HG03439 (cell line): Measurements from ENCODE around the gene TSSK2.

ENCODE experiments used
- ATAC-seq: cut with Tn5 transposase; IDR thresholded peaks from one replicate; pipeline ENCODE4 v1.9.1; 2021; ENCODE audit warnings: mild to moderate bottlenecking, moderate library complexity; ENCODE audit not compliant: unreplicated experiment

Gene TSSK2

DNA sequence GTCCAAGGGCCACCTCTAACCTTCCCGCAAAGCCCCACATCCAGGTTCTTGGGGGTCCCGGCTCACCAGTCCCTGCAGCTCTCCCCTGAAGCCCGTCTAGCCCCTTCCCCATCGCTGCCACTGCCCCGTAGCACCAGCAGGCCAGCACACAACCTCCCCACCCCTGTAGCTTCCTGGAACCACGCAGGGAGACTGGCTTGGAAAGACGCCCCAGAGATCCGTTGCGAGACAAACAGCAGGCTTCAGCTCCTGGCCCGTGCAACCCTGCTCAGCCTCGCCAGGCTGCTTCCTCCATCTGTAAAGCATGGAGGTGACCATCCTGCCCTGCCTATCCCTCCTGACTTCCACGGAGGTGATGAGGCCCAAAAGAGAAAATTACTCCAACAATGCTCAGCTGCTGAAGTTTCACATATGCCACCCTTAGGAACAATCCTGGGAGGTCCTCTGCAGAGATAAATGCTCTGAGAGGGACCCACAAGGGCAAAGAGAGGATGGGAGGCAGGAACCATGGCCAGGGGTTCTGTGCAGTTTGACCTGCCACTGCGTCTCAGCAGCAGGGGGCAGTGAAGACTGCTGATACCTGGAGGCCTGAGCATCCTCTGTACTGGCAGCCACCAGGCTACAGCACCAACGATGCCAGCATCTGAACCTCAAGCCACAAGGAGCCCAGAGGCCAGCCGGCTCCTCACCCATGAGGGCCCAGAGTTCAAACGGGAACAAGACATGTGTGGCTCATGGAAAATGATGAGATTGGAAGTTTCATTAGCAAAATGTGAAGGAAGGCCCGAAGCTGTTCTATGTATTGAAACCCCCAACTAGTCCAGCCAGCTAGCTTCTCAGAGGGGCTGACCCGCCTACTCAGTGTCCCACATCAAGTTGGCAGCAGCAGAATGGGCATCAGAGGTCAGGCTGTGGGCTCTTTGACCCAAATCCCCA is 25.0 kb upstream of the TSSK2 start:
- ATAC-seq: no peak

DNA sequence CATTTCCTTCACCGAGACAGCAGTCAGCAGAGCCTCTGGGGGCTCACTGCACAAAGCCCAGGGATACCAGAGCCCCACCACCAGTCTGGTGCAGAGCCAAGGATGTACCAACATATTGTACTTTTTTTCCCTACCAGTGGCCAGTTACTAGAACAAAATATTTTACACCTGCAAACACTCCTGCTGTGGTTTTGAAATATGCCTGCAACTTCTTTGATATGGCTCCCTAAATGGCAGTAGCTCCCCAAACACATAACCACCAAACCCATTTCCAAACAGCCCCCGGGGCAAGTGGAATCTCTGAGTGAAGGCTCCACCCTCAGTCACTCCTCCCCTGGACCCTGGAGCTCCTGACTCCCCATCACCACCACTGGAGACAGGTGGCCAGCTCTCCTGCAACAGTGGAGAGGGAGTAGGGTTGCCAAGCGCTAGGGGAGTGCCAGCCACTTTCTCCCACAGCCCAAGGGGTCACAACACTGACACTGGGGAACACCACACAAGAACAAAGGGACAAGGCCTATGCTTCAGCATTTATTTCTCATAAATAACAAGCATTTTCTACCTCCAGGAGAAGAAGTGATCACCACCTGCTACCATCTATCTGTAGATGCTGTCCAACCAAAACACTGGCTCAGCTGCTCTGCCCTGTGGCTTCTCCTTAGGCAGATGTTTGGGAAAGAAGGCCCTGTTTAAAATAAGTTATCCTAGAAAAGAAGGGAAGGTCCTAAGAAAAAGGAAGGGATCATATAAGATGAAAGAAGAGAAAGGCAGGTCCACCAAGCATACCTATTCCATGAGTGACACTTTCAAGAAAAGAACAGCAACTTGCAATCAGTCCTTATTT is 24.0 kb upstream of the TSSK2 start:
- no peak for ATAC-seq

- ATAC-seq: no peak
Observed at GRCh38 chr22:19107730-19108074, 23.4 kb upstream of the TSSK2 start.

DNA sequence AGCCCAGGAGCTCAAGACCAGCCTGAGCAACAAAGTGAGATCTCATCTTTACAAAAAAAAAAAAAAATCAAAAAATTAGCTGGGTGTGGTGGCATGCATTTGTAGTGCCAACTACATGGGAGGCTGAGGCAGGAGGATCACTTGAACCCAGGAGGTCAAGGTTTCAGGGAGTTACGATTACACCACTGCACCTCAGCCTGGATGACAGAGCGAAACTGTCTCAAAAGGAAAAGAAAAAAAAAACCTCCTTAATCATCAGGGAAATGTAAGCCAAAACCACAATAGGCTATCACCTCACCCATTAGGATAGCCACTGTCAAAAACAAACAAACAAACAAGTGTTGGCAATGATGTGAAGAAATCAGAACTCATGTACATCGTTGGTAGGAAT is 22.3 kb upstream of the TSSK2 start:
- no peak for ATAC-seq

DNA sequence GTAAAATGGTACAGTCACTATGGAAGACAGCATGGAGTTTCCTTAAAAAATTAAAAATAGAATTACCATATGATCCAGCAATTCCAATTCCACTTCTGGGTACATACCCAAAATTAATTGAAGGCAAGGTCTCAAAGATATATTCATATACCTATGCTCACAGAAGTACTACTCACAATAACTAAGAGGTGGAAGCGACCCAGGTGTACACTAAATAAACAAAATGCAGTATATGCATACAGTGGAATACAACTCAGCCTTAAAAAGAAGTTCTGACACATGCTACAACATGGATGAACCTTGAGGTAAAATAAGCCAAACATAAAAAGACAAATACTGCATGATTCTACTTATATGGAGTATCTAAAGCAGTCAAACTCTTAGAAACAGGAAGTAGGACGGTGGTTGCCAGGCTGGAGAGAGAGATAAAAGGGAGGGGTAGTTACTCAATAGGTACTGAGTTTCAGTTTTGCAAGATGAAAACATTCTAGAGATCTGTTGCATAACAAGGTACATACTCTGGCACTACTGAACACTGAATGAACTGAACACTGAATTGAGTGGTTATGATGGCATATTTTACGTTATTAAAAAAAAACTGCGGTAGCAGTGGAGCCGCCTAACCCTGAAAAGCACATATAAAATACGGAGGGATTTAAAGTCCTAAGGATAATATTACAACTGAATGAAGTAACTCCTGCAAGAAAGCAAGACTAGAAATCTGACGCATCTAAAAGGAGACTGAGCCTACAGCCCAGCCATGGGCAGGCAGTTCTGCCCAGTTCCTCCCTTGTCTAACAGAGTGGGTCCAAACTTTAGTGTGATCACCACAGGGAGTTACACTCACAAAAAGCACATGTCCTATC is 21.7 kb upstream of the TSSK2 start:
- ATAC-seq: peak; percentile 68

DNA sequence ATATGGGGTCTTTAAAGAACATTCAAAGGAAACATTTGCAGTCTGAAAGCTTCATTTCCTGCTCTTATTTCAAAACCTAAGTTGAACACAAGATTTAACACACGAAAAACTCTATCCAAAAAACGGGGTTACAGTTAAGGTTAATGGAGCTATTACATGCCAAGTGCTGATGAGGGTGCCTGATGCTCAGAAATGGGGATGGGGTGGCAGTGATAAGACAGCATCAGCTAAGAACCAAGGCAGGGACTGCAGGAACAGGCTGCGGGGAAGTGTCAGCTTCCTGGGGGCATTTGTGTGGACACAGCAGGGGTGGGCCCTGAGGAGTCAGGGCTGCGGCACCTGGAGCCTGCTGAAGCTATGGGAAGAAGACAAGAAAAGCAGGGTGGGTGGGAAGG is 21.0 kb upstream of the TSSK2 start:
- ATAC-seq: no peak

- ATAC-seq: no peak
Observed at GRCh38 chr22:19110646-19111045, 20.5 kb upstream of the TSSK2 start.

DNA sequence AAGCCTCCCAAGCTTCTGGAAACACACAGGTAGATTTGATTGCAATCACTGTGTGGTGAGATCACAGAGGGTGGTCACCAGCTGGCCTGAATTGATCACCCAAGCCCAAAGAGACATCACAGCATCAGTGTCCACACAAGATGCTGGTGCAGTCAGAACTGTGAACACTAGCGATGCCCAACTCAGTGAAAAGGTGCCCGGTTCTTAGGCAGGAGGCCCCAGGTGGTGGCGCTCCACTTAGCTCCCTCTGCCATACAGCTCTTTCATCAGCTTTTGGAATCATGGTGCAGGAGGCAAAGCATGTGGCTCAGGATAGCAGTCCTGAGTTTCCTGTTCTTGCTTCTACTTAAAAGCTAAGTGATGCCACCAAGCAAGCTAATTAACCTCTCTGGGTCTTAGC is 20.0 kb upstream of the TSSK2 start:
- ATAC-seq: no peak

DNA sequence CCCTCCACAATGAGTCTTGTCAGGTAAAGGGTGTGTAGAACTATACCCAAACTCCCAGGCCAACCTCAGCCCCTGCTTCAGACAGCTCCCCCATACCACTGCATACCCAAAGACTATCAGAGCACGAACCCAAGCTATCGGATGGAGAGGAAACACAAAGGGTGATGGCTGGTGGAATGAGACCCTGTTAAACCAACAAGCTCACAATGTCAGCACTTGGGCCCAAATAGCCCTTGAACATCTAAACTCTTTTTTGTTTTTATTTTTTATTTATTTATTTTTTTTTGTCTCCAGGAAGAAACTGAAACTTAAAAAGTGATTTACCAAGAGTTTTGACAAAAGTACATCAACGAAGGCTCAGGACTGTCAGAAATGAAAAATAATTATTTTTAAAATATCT is 19.5 kb upstream of the TSSK2 start:
- no peak for ATAC-seq

DNA sequence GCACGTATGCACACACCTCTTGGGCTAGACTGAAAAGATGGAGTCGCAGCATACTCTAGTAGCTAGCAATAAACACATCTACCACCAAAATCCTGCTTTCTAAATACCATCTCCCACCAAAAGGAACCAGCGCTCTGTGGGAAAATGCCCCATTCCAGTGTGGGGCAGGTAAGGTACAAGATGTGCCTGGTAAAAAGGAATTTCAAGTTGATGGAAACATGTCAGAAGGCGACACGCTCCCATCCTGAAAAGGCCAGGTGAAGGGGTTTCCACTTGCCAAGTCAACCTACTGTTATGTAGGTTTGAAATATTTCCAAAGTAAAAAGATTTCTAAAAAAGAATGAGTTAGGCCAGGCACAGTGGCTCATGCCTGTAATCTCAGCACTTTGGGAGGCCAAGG is 17.7 kb upstream of the TSSK2 start:
- no peak for ATAC-seq

- ATAC-seq: no peak
Observed at GRCh38 chr22:19114984-19115552, 16.0 kb upstream of the TSSK2 start.

DNA sequence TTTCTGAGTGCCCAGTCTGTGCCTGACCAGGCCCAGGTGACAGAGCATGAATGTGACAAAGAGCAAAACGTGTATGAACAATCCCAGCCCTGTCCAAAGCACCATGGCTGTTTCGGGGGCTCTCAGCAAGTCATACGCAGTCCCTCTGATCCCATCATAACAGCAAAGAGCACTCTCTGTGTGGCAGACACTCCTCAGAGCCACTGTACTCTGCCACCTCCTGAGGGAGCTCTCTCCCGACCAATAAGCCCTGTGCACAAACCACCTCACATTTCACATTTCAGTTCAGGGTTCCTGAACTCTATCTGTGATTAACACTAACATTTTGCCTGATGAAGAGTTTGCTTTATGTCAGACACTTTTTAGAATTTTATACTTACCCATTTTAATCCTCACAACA is 15.5 kb upstream of the TSSK2 start:
- no peak for ATAC-seq

- ATAC-seq: no peak
Observed at GRCh38 chr22:19117111-19117512, 14.0 kb upstream of the TSSK2 start.

GRCh38 chr22:19118329-19118880 is 12.7 kb upstream of the TSSK2 start:
- no peak for ATAC-seq

GRCh38 chr22:19119949-19120348 is 11.2 kb upstream of the TSSK2 start:
- no peak for ATAC-seq

DNA sequence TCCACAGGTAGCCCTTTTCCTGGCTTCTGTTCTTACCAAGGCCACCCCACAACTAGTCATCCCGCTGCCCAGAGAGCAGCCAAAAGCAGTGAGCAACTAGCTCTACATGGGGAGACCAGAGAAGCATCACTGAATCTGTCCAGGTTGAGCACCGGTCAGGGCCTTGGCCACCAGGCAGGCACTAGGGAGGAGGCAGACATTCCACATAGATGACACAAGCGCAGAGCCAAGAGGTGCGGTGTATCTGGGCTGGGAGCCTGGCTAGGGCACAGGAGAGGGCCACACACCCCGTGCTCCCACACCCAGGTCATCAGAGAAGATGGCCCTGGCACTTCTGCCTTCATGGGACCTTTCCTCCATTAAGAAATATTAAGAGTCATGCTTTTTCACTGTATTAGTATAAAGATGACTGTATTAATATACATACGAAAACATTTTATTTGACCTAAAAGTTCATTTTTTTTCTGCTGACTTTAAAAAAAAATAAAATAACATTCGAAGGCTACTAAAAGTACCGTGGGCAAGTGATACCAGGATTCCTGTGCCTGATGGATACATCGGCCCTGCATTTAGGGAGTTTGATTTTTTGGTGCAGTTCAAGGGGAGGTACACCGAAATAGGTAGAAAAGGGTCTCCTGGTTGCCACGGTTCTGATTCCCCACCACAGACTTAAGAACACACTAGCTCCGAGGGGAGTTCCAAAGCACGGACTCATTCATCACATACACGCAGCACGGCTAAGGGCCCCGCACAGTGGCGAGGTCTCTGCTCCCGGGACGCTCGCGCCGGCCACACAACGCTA is 10.1 kb upstream of the TSSK2 start:
- ATAC-seq: no peak

- peak; percentile 15 for ATAC-seq
Observed at GRCh38 chr22:19121631-19122142, 9.4 kb upstream of the TSSK2 start.

GRCh38 chr22:19122143-19122751 is 8.9 kb upstream of the TSSK2 start, which contains the start of gene DGCR2:
Gene DGCR2, minus strand, starts transcription at chr22:19122412. Its CDS starts 206 bp downstream, at chr22:19122206.
- peak; percentile 68 for ATAC-seq
